ENCODE data around the gene ELF4.

Gene ELF4

GRCh38 chrX:130048686-130049222 lies 61.5 kb downstream of the ELF4 start:
- Histone ChIP-seq H3F3A (ENCODE audit: low read depth) (no peaks in the 10 kb centered on the region), H3K4me3 (ENCODE audit: low read length, poor library complexity, severe bottlenecking) (no peak overlapping the region), H3K36me3 (ENCODE audit: insufficient read depth, low read length) (peaks cover 81% of the 10 kb centered on the region; the same call in 1 of the 2 replicates), H3K9me2 (replicated peaks; ENCODE audit: low read depth, low read length) (no peaks in the 10 kb centered on the region), H3K79me2 (ENCODE audit: insufficient read depth, low read length) (no peaks in the 10 kb centered on the region), H3K9ac (ENCODE audit: low read depth, low read length, poor library complexity, severe bottlenecking) (no peak overlapping the region), H3K9me3 (ENCODE audit: insufficient read depth, low read depth, low read length) (no peaks in the 10 kb centered on the region), H2AFZ (ENCODE audit: low read length) (no peak overlapping the region), H3K4me2 (ENCODE audit: low read depth, low read length, poor library complexity, severe bottlenecking) (no peak overlapping the region), H4K20me1 (ENCODE audit: insufficient read depth, low read length, poor library complexity, severe bottlenecking) (no peaks in the 10 kb centered on the region), H3K27me3 (ENCODE audit: insufficient read depth, low read length, poor library complexity, severe bottlenecking) (no peaks in the 10 kb centered on the region), H3K4me1 (ENCODE audit: insufficient read depth, low read length, poor library complexity, severe bottlenecking) (no peaks in the 10 kb centered on the region)
- no peak for TF ChIP-seq CTCF (conservative IDR thresholded peaks at IDR 0.05; ENCODE audit: low read length)
- no peak for TF ChIP-seq EZH2phosphoT487 (IDR thresholded peaks at IDR 0.05; ENCODE audit: borderline replicate concordance)

- no peaks in the 10 kb centered on the region for H3K9me2 ChIP-seq (replicated peaks; ENCODE audit: low read depth, low read length)
These were observed 62.9 kb downstream of the ELF4 start for GRCh38 chrX:130047416-130047815.

GRCh38 chrX:130039847-130040246 lies 70.5 kb downstream of the ELF4 start:
- H3F3A ChIP-seq (ENCODE audit: low read depth) = no peaks in the 10 kb centered on the region
- H3K4me1 ChIP-seq (ENCODE audit: insufficient read depth, low read length, poor library complexity, severe bottlenecking) = no peaks in the 10 kb centered on the region
- TF ChIP-seq CTCF (conservative IDR thresholded peaks at IDR 0.05; ENCODE audit: low read length) (no peak), EZH2phosphoT487 (IDR thresholded peaks at IDR 0.05; ENCODE audit: borderline replicate concordance) (no peak)
- H3K4me2 ChIP-seq (ENCODE audit: low read depth, low read length, poor library complexity, severe bottlenecking) = no peak overlapping the region
- H2AFZ ChIP-seq (ENCODE audit: low read length) = no peak overlapping the region
- no peaks in the 10 kb centered on the region for H3K9me2 ChIP-seq (replicated peaks; ENCODE audit: low read depth, low read length)
- no peaks in the 10 kb centered on the region for H3K27me3 ChIP-seq (ENCODE audit: insufficient read depth, low read length, poor library complexity, severe bottlenecking)
- no peak overlapping the region for H3K9ac ChIP-seq (ENCODE audit: low read depth, low read length, poor library complexity, severe bottlenecking)
- no peaks in the 10 kb centered on the region for H3K9me3 ChIP-seq (ENCODE audit: insufficient read depth, low read depth, low read length)
- H4K20me1 ChIP-seq (ENCODE audit: insufficient read depth, low read length, poor library complexity, severe bottlenecking) = no peaks in the 10 kb centered on the region
- peaks cover 66% of the 10 kb centered on the region; the same call in 1 of the 2 replicates for H3K36me3 ChIP-seq (ENCODE audit: insufficient read depth, low read length)
- H3K4me3 ChIP-seq (ENCODE audit: low read length, poor library complexity, severe bottlenecking) = no peak overlapping the region
- no peaks in the 10 kb centered on the region for H3K79me2 ChIP-seq (ENCODE audit: insufficient read depth, low read length)

More at GRCh38 chrX:130047416-130047815, 62.9 kb downstream of the ELF4 start:
- no peaks in the 10 kb centered on the region for H3K27me3 ChIP-seq (ENCODE audit: insufficient read depth, low read length, poor library complexity, severe bottlenecking)
- no peak overlapping the region for H2AFZ ChIP-seq (ENCODE audit: low read length)
- H3K9me3 ChIP-seq (ENCODE audit: insufficient read depth, low read depth, low read length) = no peaks in the 10 kb centered on the region
- H4K20me1 ChIP-seq (ENCODE audit: insufficient read depth, low read length, poor library complexity, severe bottlenecking) = no peaks in the 10 kb centered on the region
- H3K79me2 ChIP-seq (ENCODE audit: insufficient read depth, low read length) = no peaks in the 10 kb centered on the region
- no peaks in the 10 kb centered on the region for H3K4me1 ChIP-seq (ENCODE audit: insufficient read depth, low read length, poor library complexity, severe bottlenecking)
- no peak overlapping the region for H3K4me2 ChIP-seq (ENCODE audit: low read depth, low read length, poor library complexity, severe bottlenecking)
- H3F3A ChIP-seq (ENCODE audit: low read depth) = no peaks in the 10 kb centered on the region
- TF ChIP-seq CTCF (conservative IDR thresholded peaks at IDR 0.05; ENCODE audit: low read length) (no peak), EZH2phosphoT487 (IDR thresholded peaks at IDR 0.05; ENCODE audit: borderline replicate concordance) (no peak)
- no peak overlapping the region for H3K9ac ChIP-seq (ENCODE audit: low read depth, low read length, poor library complexity, severe bottlenecking)
- H3K4me3 ChIP-seq (ENCODE audit: low read length, poor library complexity, severe bottlenecking) = no peak overlapping the region
- peaks cover 71% of the 10 kb centered on the region; the same call in 1 of the 2 replicates for H3K36me3 ChIP-seq (ENCODE audit: insufficient read depth, low read length)
